GM12872 (cell line): Measurements from ENCODE around the gene P3H1.

ENCODE experiments used
- TF ChIP-seq, protein P1 (sequence below): IDR thresholded peaks from 3 replicates; pipeline ENCODE4 v1.5.1; 2011; ENCODE audit warnings: low read depth, mild to moderate bottlenecking, low read length, moderate library complexity; ENCODE audit not compliant: insufficient read depth

P3H1 gene

GRCh38 chr1:42759114-42759513, 7.7 kb downstream of the P3H1 start:
- TF ChIP-seq, protein P1, sequence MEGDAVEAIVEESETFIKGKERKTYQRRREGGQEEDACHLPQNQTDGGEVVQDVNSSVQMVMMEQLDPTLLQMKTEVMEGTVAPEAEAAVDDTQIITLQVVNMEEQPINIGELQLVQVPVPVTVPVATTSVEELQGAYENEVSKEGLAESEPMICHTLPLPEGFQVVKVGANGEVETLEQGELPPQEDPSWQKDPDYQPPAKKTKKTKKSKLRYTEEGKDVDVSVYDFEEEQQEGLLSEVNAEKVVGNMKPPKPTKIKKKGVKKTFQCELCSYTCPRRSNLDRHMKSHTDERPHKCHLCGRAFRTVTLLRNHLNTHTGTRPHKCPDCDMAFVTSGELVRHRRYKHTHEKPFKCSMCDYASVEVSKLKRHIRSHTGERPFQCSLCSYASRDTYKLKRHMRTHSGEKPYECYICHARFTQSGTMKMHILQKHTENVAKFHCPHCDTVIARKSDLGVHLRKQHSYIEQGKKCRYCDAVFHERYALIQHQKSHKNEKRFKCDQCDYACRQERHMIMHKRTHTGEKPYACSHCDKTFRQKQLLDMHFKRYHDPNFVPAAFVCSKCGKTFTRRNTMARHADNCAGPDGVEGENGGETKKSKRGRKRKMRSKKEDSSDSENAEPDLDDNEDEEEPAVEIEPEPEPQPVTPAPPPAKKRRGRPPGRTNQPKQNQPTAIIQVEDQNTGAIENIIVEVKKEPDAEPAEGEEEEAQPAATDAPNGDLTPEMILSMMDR, result no peak

DNA sequence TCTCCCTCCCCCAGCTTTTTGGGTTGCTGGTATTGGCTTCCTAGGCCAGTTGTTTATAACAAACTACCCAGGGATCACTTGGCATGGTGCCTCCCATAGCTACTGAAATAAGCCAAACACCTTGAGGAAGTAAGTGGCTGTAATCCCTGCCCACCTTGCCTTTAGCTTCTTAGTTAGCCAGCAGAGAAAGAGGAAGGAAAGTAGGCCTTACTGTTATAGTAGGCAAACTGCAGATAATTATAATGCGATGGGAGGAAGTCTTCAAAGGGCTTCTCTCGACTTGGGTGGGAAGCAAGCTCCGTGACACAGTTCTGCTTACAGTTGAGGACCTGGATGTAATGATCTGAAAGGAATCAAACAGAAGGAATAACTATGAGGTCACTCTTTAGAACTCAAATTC, 8.2 kb downstream of the P3H1 start:
- TF ChIP-seq, protein P1, result no peak

- TF ChIP-seq, protein P1, result no peak
Observed at GRCh38 chr1:42757892-42758275, 8.9 kb downstream of the P3H1 start.

DNA sequence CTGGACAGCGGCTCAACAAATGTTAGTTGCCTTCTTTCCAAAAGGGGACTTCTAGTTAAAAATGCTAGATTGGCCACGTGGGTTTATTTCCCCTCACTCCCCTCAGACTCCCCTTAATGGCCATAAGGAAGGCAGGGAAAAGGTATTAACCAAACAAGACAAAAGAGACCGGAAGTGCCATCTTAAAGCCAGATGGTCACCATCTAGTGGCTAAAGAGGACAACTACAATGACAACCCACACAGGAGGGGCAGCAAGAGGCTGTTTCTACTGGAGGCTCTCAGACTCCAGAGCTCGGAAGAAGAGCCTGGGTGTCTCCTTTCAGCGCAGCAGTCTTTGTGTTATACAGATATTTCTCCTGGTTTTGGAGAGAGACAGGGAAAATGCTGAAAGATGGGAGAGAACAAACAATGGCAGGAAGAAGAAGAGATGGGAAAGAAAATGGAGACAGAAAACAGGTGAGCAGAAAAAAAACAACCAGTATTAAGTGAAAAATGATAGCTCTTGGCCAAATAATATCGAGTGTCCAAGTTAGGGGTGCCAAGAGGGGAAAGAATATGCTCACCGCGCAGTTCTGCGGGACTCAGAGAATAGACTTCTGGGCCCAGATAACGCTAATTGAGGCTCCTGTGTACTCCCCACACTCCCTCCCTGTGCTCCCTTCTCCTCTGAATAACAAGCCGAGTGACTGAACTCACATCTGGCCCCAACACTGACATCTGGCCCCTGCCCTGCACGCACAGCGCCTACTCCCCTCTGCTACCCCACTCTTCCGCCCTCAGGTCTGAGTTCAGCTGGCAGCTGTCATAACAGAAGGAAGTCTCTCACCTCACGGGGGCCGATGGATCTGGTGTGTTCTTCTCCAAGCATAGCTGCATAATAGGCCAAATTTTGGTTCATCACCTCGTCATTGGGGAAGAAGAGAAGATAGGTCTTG, 9.6 kb downstream of the P3H1 start:
- TF ChIP-seq, protein P1, result peak; percentile 83

GRCh38 chr1:42753070-42753469, 13.8 kb downstream of the P3H1 start:
- TF ChIP-seq, protein P1, result no peak

DNA sequence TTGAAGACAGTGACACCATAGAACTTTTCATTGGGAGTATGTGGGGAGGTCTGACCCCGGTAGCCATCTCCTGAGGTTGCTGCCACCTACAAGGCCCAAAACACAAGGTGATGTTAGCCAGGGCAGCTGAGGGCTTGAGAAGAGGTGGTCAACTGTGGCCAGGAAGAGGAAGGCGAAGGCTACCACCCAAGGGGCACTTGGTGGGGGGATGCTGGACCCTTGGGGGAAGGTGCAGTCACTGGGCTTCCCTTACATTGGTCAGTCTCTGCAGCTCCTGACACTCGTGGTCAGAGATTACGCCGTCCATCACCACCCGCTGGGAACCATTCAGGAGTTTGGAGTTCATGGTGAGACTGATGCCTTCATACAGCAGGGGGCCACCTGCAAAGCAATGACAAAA, 14.5 kb downstream of the P3H1 start:
- TF ChIP-seq, protein P1, result no peak

- TF ChIP-seq, protein P1, result no peak
Observed at GRCh38 chr1:42750041-42750440, 16.8 kb downstream of the P3H1 start.
